ENCODE results near the gene FXYD2.

- TF ChIP-seq, protein P1, sequence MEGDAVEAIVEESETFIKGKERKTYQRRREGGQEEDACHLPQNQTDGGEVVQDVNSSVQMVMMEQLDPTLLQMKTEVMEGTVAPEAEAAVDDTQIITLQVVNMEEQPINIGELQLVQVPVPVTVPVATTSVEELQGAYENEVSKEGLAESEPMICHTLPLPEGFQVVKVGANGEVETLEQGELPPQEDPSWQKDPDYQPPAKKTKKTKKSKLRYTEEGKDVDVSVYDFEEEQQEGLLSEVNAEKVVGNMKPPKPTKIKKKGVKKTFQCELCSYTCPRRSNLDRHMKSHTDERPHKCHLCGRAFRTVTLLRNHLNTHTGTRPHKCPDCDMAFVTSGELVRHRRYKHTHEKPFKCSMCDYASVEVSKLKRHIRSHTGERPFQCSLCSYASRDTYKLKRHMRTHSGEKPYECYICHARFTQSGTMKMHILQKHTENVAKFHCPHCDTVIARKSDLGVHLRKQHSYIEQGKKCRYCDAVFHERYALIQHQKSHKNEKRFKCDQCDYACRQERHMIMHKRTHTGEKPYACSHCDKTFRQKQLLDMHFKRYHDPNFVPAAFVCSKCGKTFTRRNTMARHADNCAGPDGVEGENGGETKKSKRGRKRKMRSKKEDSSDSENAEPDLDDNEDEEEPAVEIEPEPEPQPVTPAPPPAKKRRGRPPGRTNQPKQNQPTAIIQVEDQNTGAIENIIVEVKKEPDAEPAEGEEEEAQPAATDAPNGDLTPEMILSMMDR (IDR thresholded peaks at IDR 0.05) = no peak
- TF ChIP-seq POLR2A (IDR thresholded peaks at IDR 0.05) = no peak
Measured at GRCh38 chr11:117833401-117833891, 8.9 kb upstream of the FXYD2 start.
